Endothelial cell of umbilical vein (primary cell): ENCODE results near the gene CD2AP. TPM values are rescaled to one million over a fixed set of nuclear protein-coding genes. Genes with fewer than 3 reads are reported as not detected.

ENCODE experiments used
- BruUV-seq: library from RNA; stranded (reverse); fragments of 400-500 nt; replicated peaks from 2 replicates; lab custom pipeline; 2021; lab: Mats Ljungman, UMichigan
- CTCF ChIA-PET: fragments of 300-600, 350-600 bp; sonication (Branson Sonifier 250); formaldehyde crosslinking; loops from one replicate; lab custom pipeline; 2021; ENCODE audit warnings: antibody characterized with exemption, inconsistent platforms; lab: Charles Lee
- POLR2A ChIA-PET: fragments of 300-600, 350-600 bp; sonication (Branson Sonifier 250); formaldehyde crosslinking; loops from one replicate; lab custom pipeline; 2021; ENCODE audit warnings: antibody characterized with exemption, inconsistent platforms; lab: Charles Lee
- DNase-seq: peaks from one replicate; pipeline ENCODE4 v3.0.0-alpha.2; 2011; ENCODE audit warnings: low read depth, low spot score
- FAIRE-seq: peaks from 2 replicates; lab custom pipeline; 2011; peaks lifted over from hg19 to GRCh38; lab: Jason Lieb, UNC
- H2AFZ ChIP-seq: 2 replicates; pipeline ENCODE4 v1.6.0; 2012; ENCODE audit warnings: low read depth, low read length, control low read depth, inconsistent platforms
- H3K27ac ChIP-seq: 2 replicates; pipeline ENCODE4 v1.5.1; 2011; ENCODE audit warnings: low read depth, mild to moderate bottlenecking, control low read depth, low read length, moderate library complexity; ENCODE audit not compliant: insufficient read depth
- H3K27me3 ChIP-seq, 2 experiments: 2 replicates each; pipeline versions ENCODE4 v1.6.0 to v1.6.1; 2011; ENCODE audit warnings: low read length in 2 of 2, mixed read lengths in 1 of 2; ENCODE audit not compliant: control insufficient read depth in 2 of 2, insufficient read depth in 2 of 2
- H3K36me3 ChIP-seq, 2 experiments: 2 replicates in 1 of 2; 3 replicates in 1 of 2; pipeline ENCODE4 v1.5.1; 2011; ENCODE audit warnings: low read length in 2 of 2, mild to moderate bottlenecking in 1 of 2, moderate library complexity in 1 of 2; ENCODE audit not compliant: control insufficient read depth in 2 of 2, insufficient read depth in 2 of 2; ENCODE audit errors: extremely low read depth in 1 of 2
- H3K4me1 ChIP-seq: 3 replicates; pipeline ENCODE4 v1.5.1; 2011; ENCODE audit warnings: mild to moderate bottlenecking, low read length; ENCODE audit not compliant: control insufficient read depth, insufficient read depth; ENCODE audit errors: extremely low read depth
- H3K4me2 ChIP-seq: 2 replicates; pipeline ENCODE4 v1.6.1; 2011; ENCODE audit warnings: low read length, control low read depth, mixed read lengths; ENCODE audit not compliant: insufficient read depth
- H3K4me3 ChIP-seq, 3 experiments: fragments of 200-600 bp in 1 of 3; sonication (generic), shearing (Covaris generic) in 1 of 3; replicated peaks in 1 of 3; 2 replicates each; pipeline ENCODE4 v1.5.1; 2011 to 2016; ENCODE audit warnings: control low read depth in 3 of 3, low read length in 3 of 3, mild to moderate bottlenecking in 2 of 3, inconsistent platforms in 1 of 3, low read depth in 1 of 3, moderate library complexity in 1 of 3; ENCODE audit not compliant: insufficient read depth in 1 of 3
- H3K79me2 ChIP-seq: 2 replicates; pipeline ENCODE4 v1.6.0; 2012; ENCODE audit warnings: low read length, inconsistent platforms; ENCODE audit not compliant: control insufficient read depth, insufficient read depth
- H3K9ac ChIP-seq: replicated peaks from 2 replicates; pipeline ENCODE3; 2011; ENCODE audit warnings: low read length, control low read depth; ENCODE audit not compliant: insufficient read depth; ENCODE audit errors: extremely low read depth
- H3K9me1 ChIP-seq: replicated peaks from 3 replicates; pipeline ENCODE4 v1.6.0; 2011; ENCODE audit warnings: mild to moderate bottlenecking, low read length; ENCODE audit not compliant: control insufficient read depth, insufficient read depth; ENCODE audit errors: extremely low read depth
- H3K9me3 ChIP-seq: replicated peaks from 2 replicates; pipeline ENCODE4 v1.5.1; 2012; ENCODE audit warnings: low read length, inconsistent platforms; ENCODE audit not compliant: control insufficient read depth, insufficient read depth
- H4K20me1 ChIP-seq: replicated peaks from 2 replicates; pipeline ENCODE3; 2011; ENCODE audit warnings: mild to moderate bottlenecking, low read length; ENCODE audit not compliant: control insufficient read depth, insufficient read depth; ENCODE audit errors: extremely low read depth
- EZH2 ChIP-seq: IDR thresholded peaks from 2 replicates; pipeline ENCODE4 v1.6.1; 2012; ENCODE audit warnings: borderline replicate concordance, low read depth, mild to moderate bottlenecking, moderate library complexity, low read length, inconsistent platforms; ENCODE audit not compliant: severe bottlenecking
- FOS ChIP-seq: IDR thresholded peaks from 2 replicates; pipeline ENCODE4 v1.6.1; 2011; ENCODE audit warnings: mild to moderate bottlenecking, low read length, moderate library complexity, borderline replicate concordance; ENCODE audit not compliant: insufficient read depth
- GATA2 ChIP-seq: IDR thresholded peaks from 2 replicates; pipeline ENCODE4 v1.7.0; 2011; ENCODE audit warnings: low read depth, mild to moderate bottlenecking, moderate library complexity, mixed read lengths, low read length; ENCODE audit not compliant: insufficient read length, insufficient read depth
- JUN ChIP-seq: IDR thresholded peaks from 2 replicates; pipeline ENCODE4 v1.6.1; 2011; ENCODE audit warnings: borderline replicate concordance, low read depth; ENCODE audit not compliant: insufficient read length, insufficient read depth
- MYC ChIP-seq: IDR thresholded peaks from one replicate; pipeline ENCODE4 v1.6.1; 2011; ENCODE audit warnings: mild to moderate bottlenecking, low read depth, low read length
- POLR2A ChIP-seq: IDR thresholded peaks from 2 replicates; pipeline ENCODE4 v1.6.1; 2012; ENCODE audit warnings: low read depth, mild to moderate bottlenecking, control low read depth, low read length
- POLR2AphosphoS5 ChIP-seq: IDR thresholded peaks from 2 replicates; pipeline ENCODE4 v1.6.1; 2012; ENCODE audit warnings: low read depth, mild to moderate bottlenecking, control low read depth, low read length, moderate library complexity; ENCODE audit not compliant: insufficient read depth
- dilution Hi-C: fragments of 300-500 bp; cut with MboI; formaldehyde crosslinking; loops from one replicate; pipeline ENCODE4 v1.15.0; 2019; ENCODE audit warnings: low sequenced_read_pairs; ENCODE audit not compliant: extremely low pct_ligation_motif_present
- intact Hi-C: fragments of 100-400 bp; cut with micrococcal nuclease; formaldehyde crosslinking; loops from one replicate; pipeline ENCODE4 v1.10.0; 2022
- polyA plus RNA-seq, 4 experiments: library from polyadenylated mRNA; depleted of rRNA in 3 of 4; stranded (reverse) in 3 of 4; unstranded in 1 of 4; fragments of >200 nt; gene quantifications; 2 replicates each; pipeline versions ENCODE4 v1.2.1 to v1.2.3, GENCODE V29; 2011 to 2012; ENCODE audit warnings: missing spikeins in 1 of 4
- total RNA-seq: library from RNA; stranded (reverse); gene quantifications from 2 replicates; pipeline ENCODE4 v1.2.3, GENCODE V29; 2021
- TF ChIP-seq, protein P1 (sequence below): IDR thresholded peaks from 2 replicates; pipeline ENCODE4 v1.6.1; 2011; ENCODE audit not compliant: insufficient read depth, insufficient read length
- TF ChIP-seq, protein P2 (sequence below), 2 donors: IDR thresholded peaks; 1 replicate in 1 of 2; 2 replicates in 1 of 2; pipeline ENCODE4 v1.5.1; 2011; ENCODE audit warnings: low read length in 2 of 2, mild to moderate bottlenecking in 2 of 2, moderate library complexity in 2 of 2, control low read depth in 1 of 2, inconsistent platforms in 1 of 2, low read depth in 1 of 2; ENCODE audit not compliant: insufficient read depth in 1 of 2; ENCODE audit errors: extremely low read depth in 1 of 2

CD2AP gene
- total and polyA plus RNA-seq, 2 donors (not counting 3 experiments of a cell fraction or from before 2014, with no cell fraction given): 4.2 to 39.8 TPM

DNA sequence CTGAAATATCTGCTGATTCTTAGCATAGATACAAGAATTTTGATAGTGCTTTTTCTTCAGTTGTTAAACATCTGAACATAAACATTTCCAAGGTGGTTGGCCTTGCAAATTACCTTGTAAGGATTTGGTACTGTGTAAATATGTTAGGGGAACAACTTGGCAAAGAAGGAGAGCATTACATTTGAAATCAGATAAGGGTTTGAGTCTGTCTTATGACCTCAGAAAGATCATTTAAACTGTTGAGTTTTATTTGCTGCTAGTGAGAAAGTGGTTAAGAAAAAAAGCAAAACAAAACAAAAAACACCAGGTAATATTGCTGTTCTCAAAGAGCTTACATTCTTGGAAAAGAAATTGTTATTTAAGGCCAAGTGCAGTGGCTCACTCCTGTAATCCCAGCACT, 56.5 kb downstream of the CD2AP start:
- intact Hi-C loops (loop anchor here (5.0 kb wide), 1 partner anchor 122 kb away; no protein-coding TSS in a partner anchor), dilution Hi-C loops (no loop called here)
- H3K9me3 ChIP-seq: no peaks in the 10 kb centered on the region
- no TSS peak for BruUV-seq
- TF ChIP-seq, protein P1, sequence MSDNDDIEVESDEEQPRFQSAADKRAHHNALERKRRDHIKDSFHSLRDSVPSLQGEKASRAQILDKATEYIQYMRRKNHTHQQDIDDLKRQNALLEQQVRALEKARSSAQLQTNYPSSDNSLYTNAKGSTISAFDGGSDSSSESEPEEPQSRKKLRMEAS: no peak
- ChIA-PET CTCF (no interaction called here), POLR2A (no interaction called here)
- H3K36me3 ChIP-seq: peaks cover 0 to 5% of the 10 kb centered on the region in 2 experiments
- H3K4me3 ChIP-seq: no peak overlapping the region
- DNase-seq (no peak), FAIRE-seq (no peak)
- H3K4me1 ChIP-seq: peaks cover 6% of the 10 kb centered on the region
- no peak overlapping the region for H3K27ac ChIP-seq
- H2AFZ ChIP-seq: no peak overlapping the region
- H3K27me3 ChIP-seq: no peaks in the 10 kb centered on the region
- no peak overlapping the region for H3K9ac ChIP-seq
- peaks cover 3% of the 10 kb centered on the region for H4K20me1 ChIP-seq
- no peak overlapping the region for H3K4me2 ChIP-seq
- H3K79me2 ChIP-seq: peaks cover 24% of the 10 kb centered on the region
- no peaks in the 10 kb centered on the region for H3K9me1 ChIP-seq

DNA sequence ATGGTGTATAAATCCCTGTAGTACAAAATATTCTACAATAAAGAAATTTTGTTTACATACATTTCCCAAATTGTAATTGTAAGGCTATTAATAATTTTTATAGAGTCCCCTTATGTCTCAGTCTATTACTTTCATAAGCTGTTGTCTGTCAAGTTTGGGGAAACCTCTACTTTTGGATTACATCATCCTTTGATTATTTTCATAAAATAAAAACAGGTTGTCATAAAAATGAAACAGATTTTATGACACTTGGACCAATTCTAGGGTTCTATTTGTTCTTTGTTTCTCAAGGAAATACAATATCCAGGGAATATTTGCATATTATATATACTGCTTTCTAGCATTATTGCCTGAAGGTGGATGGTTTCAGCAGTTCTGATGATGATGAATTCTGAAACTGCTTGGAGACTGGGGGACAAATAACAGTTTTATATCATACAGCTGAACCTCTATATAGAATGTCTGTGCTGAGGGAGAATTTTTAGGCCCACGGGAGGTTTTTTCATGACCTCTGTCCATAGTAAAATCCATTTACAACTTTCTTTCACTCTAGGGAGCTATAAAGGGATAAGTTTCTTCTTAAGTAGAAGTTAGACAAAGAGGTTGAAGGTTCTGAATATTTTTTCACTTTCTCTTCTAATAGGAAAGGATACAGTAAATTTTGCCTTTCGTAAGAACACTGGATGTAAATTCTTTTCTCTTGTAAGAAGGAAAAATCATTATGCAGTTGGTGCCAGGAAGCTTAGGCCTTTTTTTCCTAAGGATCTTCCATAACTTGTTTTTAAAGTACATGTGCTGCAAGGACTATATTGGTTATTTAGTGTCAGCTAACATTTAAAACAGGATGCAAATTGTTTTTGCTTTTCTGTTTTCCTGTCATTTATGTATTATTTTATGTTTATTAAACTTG, 58.0 kb downstream of the CD2AP start:
- POLR2A ChIA-PET: no interaction called here
- H3K9me3 ChIP-seq: no peaks in the 10 kb centered on the region
- CTCF ChIA-PET: no interaction called here
- intact Hi-C loops (no loop called here), dilution Hi-C loops (no loop called here)
- no peaks in the 10 kb centered on the region for H3K4me1 ChIP-seq
- no peak overlapping the region for H3K9ac ChIP-seq
- peaks cover 0 to 5% of the 10 kb centered on the region in 2 experiments for H3K36me3 ChIP-seq
- no peaks in the 10 kb centered on the region for H3K9me1 ChIP-seq
- DNase-seq (no peak), FAIRE-seq (no peak)
- no TSS peak for BruUV-seq
- no peaks in the 10 kb centered on the region for H3K27me3 ChIP-seq
- H2AFZ ChIP-seq: no peak overlapping the region
- no peak overlapping the region for H3K4me3 ChIP-seq
- TF ChIP-seq MYC: no peak
- TF ChIP-seq, protein P2, sequence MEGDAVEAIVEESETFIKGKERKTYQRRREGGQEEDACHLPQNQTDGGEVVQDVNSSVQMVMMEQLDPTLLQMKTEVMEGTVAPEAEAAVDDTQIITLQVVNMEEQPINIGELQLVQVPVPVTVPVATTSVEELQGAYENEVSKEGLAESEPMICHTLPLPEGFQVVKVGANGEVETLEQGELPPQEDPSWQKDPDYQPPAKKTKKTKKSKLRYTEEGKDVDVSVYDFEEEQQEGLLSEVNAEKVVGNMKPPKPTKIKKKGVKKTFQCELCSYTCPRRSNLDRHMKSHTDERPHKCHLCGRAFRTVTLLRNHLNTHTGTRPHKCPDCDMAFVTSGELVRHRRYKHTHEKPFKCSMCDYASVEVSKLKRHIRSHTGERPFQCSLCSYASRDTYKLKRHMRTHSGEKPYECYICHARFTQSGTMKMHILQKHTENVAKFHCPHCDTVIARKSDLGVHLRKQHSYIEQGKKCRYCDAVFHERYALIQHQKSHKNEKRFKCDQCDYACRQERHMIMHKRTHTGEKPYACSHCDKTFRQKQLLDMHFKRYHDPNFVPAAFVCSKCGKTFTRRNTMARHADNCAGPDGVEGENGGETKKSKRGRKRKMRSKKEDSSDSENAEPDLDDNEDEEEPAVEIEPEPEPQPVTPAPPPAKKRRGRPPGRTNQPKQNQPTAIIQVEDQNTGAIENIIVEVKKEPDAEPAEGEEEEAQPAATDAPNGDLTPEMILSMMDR (IDR thresholded peaks at IDR 0.05; ENCODE audit: extremely low read depth in 1 of 2, insufficient read depth in 1 of 2, low read depth in 1 of 2, low read length in 2 of 2): no peak
- no peak for TF ChIP-seq JUN
- TF ChIP-seq, protein P1: no peak
- TF ChIP-seq EZH2: no peak
- TF ChIP-seq POLR2AphosphoS5: no peak
- TF ChIP-seq FOS: no peak
- TF ChIP-seq POLR2A: no peak
- TF ChIP-seq GATA2: no peak
- no peak overlapping the region for H3K27ac ChIP-seq
- no peaks in the 10 kb centered on the region for H4K20me1 ChIP-seq
- H3K79me2 ChIP-seq: peaks cover 19% of the 10 kb centered on the region
- H3K4me2 ChIP-seq: no peak overlapping the region
